Neutrophil (primary cell): ENCODE measurements around the gene PRRT1B.
A peak's percentile ranks its signal among the peaks of the same experiment; 100 is the strongest.

ENCODE experiments used
- H3K27ac ChIP-seq: fragments of 200-600 bp; sonication (generic); 2 replicates; pipeline ENCODE4 v1.5.1; 2016; ENCODE audit warnings: mild to moderate bottlenecking, moderate library complexity
- H3K27me3 ChIP-seq: fragments of 200-600 bp; sonication (generic); 2 replicates; pipeline ENCODE4 v1.6.0; 2016; ENCODE audit warnings: mild to moderate bottlenecking
- H3K36me3 ChIP-seq: fragments of 200-600 bp; sonication (generic); 2 replicates; pipeline ENCODE4 v1.5.1; 2017
- H3K4me1 ChIP-seq, 2 experiments: fragments of 200-600 bp in 1 of 2; sonication (generic) in 1 of 2; 1 replicate in 1 of 2; 2 replicates in 1 of 2; pipeline versions ENCODE4 v1.5.1 to v1.6.1; 2013 to 2016; ENCODE audit warnings: low read depth in 1 of 2, low read length in 1 of 2, mild to moderate bottlenecking in 1 of 2, moderate library complexity in 1 of 2; ENCODE audit not compliant: control insufficient read depth in 1 of 2, insufficient read depth in 1 of 2
- H3K4me3 ChIP-seq, 2 experiments: fragments of 200-600 bp in 1 of 2; sonication (generic) in 1 of 2; 1 replicate in 1 of 2; 2 replicates in 1 of 2; pipeline ENCODE4 v1.5.1; 2013 to 2016; ENCODE audit warnings: low read depth in 1 of 2, low read length in 1 of 2, mild to moderate bottlenecking in 1 of 2, moderate library complexity in 1 of 2
- H3K9me3 ChIP-seq: fragments of 200-600 bp; sonication (generic); 2 replicates; pipeline ENCODE4 v1.5.1; 2016
- CTCF ChIP-seq: fragments of 200-600 bp; sonication (generic); IDR thresholded peaks from 2 replicates; pipeline ENCODE4 v1.5.1; 2016; ENCODE audit warnings: antibody characterized with exemption

Gene PRRT1B

GRCh38 chr9:131594906-131595665 is 49.8 kb downstream of the PRRT1B start:
- H3K4me1 ChIP-seq = peaks cover 65 to 66% of the 10 kb centered on the region in 2 experiments
- H3K9me3 ChIP-seq = no peaks in the 10 kb centered on the region
- no peaks in the 10 kb centered on the region for H3K27me3 ChIP-seq
- TF ChIP-seq CTCF = no peak
- peak overlapping the region; percentile 36 for H3K27ac ChIP-seq
- H3K36me3 ChIP-seq = peaks cover 64% of the 10 kb centered on the region
- H3K4me3 ChIP-seq = no peak overlapping the region

- Histone ChIP-seq H3K4me3 (no peak overlapping the region), H3K27ac (peak overlapping the region; percentile 96), H3K36me3 (peaks cover 68% of the 10 kb centered on the region), H3K4me1 (peaks cover 57 to 60% of the 10 kb centered on the region in 2 experiments), H3K27me3 (no peaks in the 10 kb centered on the region), H3K9me3 (no peaks in the 10 kb centered on the region)
- no peak for TF ChIP-seq CTCF
Observed at GRCh38 chr9:131595696-131596429, 50.5 kb downstream of the PRRT1B start.

- Histone ChIP-seq H3K4me3 (no peak overlapping the region), H3K4me1 (peaks cover 52 to 55% of the 10 kb centered on the region in 2 experiments), H3K36me3 (peaks cover 66% of the 10 kb centered on the region), H3K27ac (peak overlapping the region; percentile 96), H3K27me3 (no peaks in the 10 kb centered on the region), H3K9me3 (no peaks in the 10 kb centered on the region)
- no peak for TF ChIP-seq CTCF
Observed at GRCh38 chr9:131596430-131596743, 51.1 kb downstream of the PRRT1B start.

GRCh38 chr9:131597246-131597645 is 51.9 kb downstream of the PRRT1B start:
- no peak for TF ChIP-seq CTCF
- Histone ChIP-seq H3K36me3 (peaks cover 64% of the 10 kb centered on the region), H3K4me3 (peak overlapping the region in 1 of 2 experiments; percentile 54), H3K9me3 (no peaks in the 10 kb centered on the region), H3K4me1 (peaks cover 53 to 55% of the 10 kb centered on the region in 2 experiments), H3K27me3 (no peaks in the 10 kb centered on the region), H3K27ac (peak overlapping the region; percentile 96)

- peak overlapping the region; percentile 48 to 54 for H3K4me3 ChIP-seq
- H3K9me3 ChIP-seq = no peaks in the 10 kb centered on the region
- peaks cover 57 to 61% of the 10 kb centered on the region in 2 experiments for H3K4me1 ChIP-seq
- peak overlapping the region; percentile 96 for H3K27ac ChIP-seq
- H3K36me3 ChIP-seq = peaks cover 57% of the 10 kb centered on the region
- TF ChIP-seq CTCF = peak; percentile 47
- no peaks in the 10 kb centered on the region for H3K27me3 ChIP-seq
Observed at GRCh38 chr9:131598121-131598520, 52.8 kb downstream of the PRRT1B start.
